WTC11 (cell line): Measurements from ENCODE around the gene MCM5. TPM values are rescaled to one million over a fixed set of nuclear protein-coding genes. Genes with fewer than 3 reads are reported as not detected.

Experiments used
- ATAC-seq: fragments of 200-7000 bp; cut with Tn5 transposase; 2 replicates; pipeline ENCODE4 v1.10.0; 2021; ENCODE audit warnings: mild to moderate bottlenecking, moderate library complexity
- CTCF ChIA-PET: fragments of 300-600 bp; sonication (Branson Sonifier 250); formaldehyde crosslinking; loops from one replicate; lab custom pipeline; 2021; ENCODE audit warnings: antibody characterized with exemption; lab: Charles Lee
- POLR2A ChIA-PET: fragments of 350-600 bp; sonication (Branson Sonifier 250); formaldehyde crosslinking; loops from one replicate; lab custom pipeline; 2021; ENCODE audit warnings: antibody characterized with exemption; lab: Charles Lee
- DNase-seq: peaks from one replicate; pipeline ENCODE4 v3.0.0; 2021; ENCODE audit warnings: low spot score
- H3K27ac Mint-ChIP-seq: 2 replicates; pipeline ENCODE4 v1.8.0; 2021; ENCODE audit warnings: mixed read lengths
- H3K27me3 Mint-ChIP-seq: 2 replicates; pipeline ENCODE4 v1.8.0; 2021; ENCODE audit warnings: low read depth, mild to moderate bottlenecking, moderate library complexity, mixed read lengths
- H3K36me3 Mint-ChIP-seq: 2 replicates; pipeline ENCODE4 v1.8.0; 2021; ENCODE audit warnings: mixed read lengths
- H3K4me1 Mint-ChIP-seq: 2 replicates; pipeline ENCODE4 v1.8.0; 2022; ENCODE audit warnings: mixed read lengths
- H3K4me3 Mint-ChIP-seq: 2 replicates; pipeline ENCODE4 v1.8.0; 2021; ENCODE audit warnings: mild to moderate bottlenecking, moderate library complexity, mixed read lengths
- H3K9me3 Mint-ChIP-seq: 2 replicates; pipeline ENCODE4 v1.8.0; 2021; ENCODE audit warnings: mixed read lengths
- EMX1 ChIP-seq: fragments of 250-450 bp; sonication (Bioruptor Pico); IDR thresholded peaks from 2 replicates; pipeline ENCODE4 v1.8.0; 2021; ENCODE audit warnings: mild to moderate bottlenecking
- JUN ChIP-seq: sonication (generic); formaldehyde crosslinking; IDR thresholded peaks from 2 replicates; pipeline ENCODE4 v1.8.0; 2023; ENCODE audit warnings: mild to moderate bottlenecking, missing genetic modification reagents
- KAT7 ChIP-seq: sonication (generic); formaldehyde crosslinking; IDR thresholded peaks from 2 replicates; pipeline ENCODE4 v1.8.1; 2023; ENCODE audit warnings: missing genetic modification reagents, mild to moderate bottlenecking, borderline replicate concordance
- NFATC4 ChIP-seq: fragments of 250-450 bp; sonication (Bioruptor Pico); IDR thresholded peaks from 2 replicates; pipeline ENCODE4 v1.9.0; 2021; ENCODE audit warnings: mild to moderate bottlenecking
- NFE2L1 ChIP-seq: sonication (generic); formaldehyde crosslinking; IDR thresholded peaks from 2 replicates; pipeline ENCODE4 v1.8.1; 2023; ENCODE audit warnings: missing genetic modification reagents
- NR3C1 ChIP-seq: sonication (generic); formaldehyde crosslinking; conservative IDR thresholded peaks from 2 replicates; pipeline ENCODE4 v1.8.1; 2023; ENCODE audit warnings: low read depth, mild to moderate bottlenecking, missing genetic modification reagents
- TP53 ChIP-seq: sonication (generic); formaldehyde crosslinking; IDR thresholded peaks from 2 replicates; pipeline ENCODE4 v1.8.1; 2023; ENCODE audit warnings: mild to moderate bottlenecking, missing genetic modification reagents
- ZNF396 ChIP-seq: fragments of 250-450 bp; sonication (Bioruptor Pico); IDR thresholded peaks from 2 replicates; pipeline ENCODE4 v1.8.0; 2021; ENCODE audit warnings: mild to moderate bottlenecking, moderate library complexity, borderline replicate concordance
- ZNF416 ChIP-seq: fragments of 250-450 bp; sonication (Bioruptor Pico); IDR thresholded peaks from 2 replicates; pipeline ENCODE4 v1.9.0; 2021; ENCODE audit warnings: mild to moderate bottlenecking, inconsistent platforms
- total RNA-seq: library from RNA; stranded (reverse); gene quantifications from 3 replicates; pipeline ENCODE4 v1.2.3, GENCODE V29; 2021
- TF ChIP-seq, protein P1 (sequence below): sonication (generic); formaldehyde crosslinking; IDR thresholded peaks from 2 replicates; pipeline ENCODE4 v1.8.1; 2023; ENCODE audit warnings: mild to moderate bottlenecking, missing genetic modification reagents, moderate library complexity
- TF ChIP-seq, protein P2 (sequence below): sonication (generic); formaldehyde crosslinking; IDR thresholded peaks from 2 replicates; pipeline ENCODE4 v1.8.1; 2022; ENCODE audit warnings: low read depth, missing genetic modification reagents, borderline replicate concordance
- TF ChIP-seq, protein P3 (sequence below): sonication (generic); formaldehyde crosslinking; conservative IDR thresholded peaks from 2 replicates; pipeline ENCODE4 v1.8.1; 2023; ENCODE audit warnings: mild to moderate bottlenecking, low read depth, missing genetic modification reagents, moderate library complexity
- TF ChIP-seq, protein P4 (sequence below): sonication (generic); formaldehyde crosslinking; conservative IDR thresholded peaks from 2 replicates; pipeline ENCODE4 v1.8.1; 2022; ENCODE audit warnings: mild to moderate bottlenecking, missing genetic modification reagents
- TF ChIP-seq, protein P5 (sequence below): sonication (generic); formaldehyde crosslinking; IDR thresholded peaks from 2 replicates; pipeline ENCODE4 v1.8.0; 2022; ENCODE audit warnings: mild to moderate bottlenecking, missing genetic modification reagents
- TF ChIP-seq, protein P6 (sequence below): sonication (generic); formaldehyde crosslinking; IDR thresholded peaks from 2 replicates; pipeline ENCODE4 v1.8.1; 2023; ENCODE audit warnings: mild to moderate bottlenecking, missing genetic modification reagents, moderate library complexity
- TF ChIP-seq, protein P7 (sequence below): sonication (generic); formaldehyde crosslinking; IDR thresholded peaks from 2 replicates; pipeline ENCODE4 v1.8.1; 2022; ENCODE audit warnings: low read depth, mild to moderate bottlenecking, moderate library complexity, missing genetic modification reagents, borderline replicate concordance
- TF ChIP-seq, protein P8 (sequence below): sonication (generic); formaldehyde crosslinking; IDR thresholded peaks from 2 replicates; pipeline ENCODE4 v1.8.0; 2022; ENCODE audit warnings: mild to moderate bottlenecking, missing genetic modification reagents

The MCM5 gene
- total RNA-seq, 1 experiment from 2014 or later: 261 TPM

DNA sequence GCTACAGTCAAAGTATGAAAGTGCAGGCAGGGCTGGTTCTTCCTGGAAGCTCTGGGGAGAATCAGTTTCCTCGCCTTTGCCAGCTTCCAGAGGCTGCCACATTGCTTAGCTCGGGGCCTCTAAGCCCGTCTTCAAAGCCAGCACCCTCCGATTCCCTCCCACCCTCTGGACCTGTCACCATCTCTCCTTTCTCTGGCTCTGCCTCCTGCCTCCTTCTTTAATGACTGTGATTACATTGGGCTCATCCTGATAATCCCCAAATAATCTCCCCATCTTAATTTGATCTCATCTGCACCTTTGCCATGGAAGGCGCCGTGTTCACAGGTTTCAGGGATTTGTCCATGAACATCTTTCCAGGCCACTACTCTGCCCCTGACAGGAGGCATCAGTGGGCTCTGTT, 42.5 kb downstream of the MCM5 start:
- ATAC-seq (no peak), DNase-seq (no peak)
- peaks cover 24% of the 10 kb centered on the region for H3K36me3 Mint-ChIP-seq
- peaks cover 2% of the 10 kb centered on the region; the same call in 1 of the 2 replicates for H3K27me3 Mint-ChIP-seq
- TF ChIP-seq, protein P1, sequence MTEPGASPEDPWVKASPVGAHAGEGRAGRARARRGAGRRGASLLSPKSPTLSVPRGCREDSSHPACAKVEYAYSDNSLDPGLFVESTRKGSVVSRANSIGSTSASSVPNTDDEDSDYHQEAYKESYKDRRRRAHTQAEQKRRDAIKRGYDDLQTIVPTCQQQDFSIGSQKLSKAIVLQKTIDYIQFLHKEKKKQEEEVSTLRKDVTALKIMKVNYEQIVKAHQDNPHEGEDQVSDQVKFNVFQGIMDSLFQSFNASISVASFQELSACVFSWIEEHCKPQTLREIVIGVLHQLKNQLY (CRISPR knock-in tag): no peak
- TF ChIP-seq JUN: no peak
- TF ChIP-seq, protein P2, sequence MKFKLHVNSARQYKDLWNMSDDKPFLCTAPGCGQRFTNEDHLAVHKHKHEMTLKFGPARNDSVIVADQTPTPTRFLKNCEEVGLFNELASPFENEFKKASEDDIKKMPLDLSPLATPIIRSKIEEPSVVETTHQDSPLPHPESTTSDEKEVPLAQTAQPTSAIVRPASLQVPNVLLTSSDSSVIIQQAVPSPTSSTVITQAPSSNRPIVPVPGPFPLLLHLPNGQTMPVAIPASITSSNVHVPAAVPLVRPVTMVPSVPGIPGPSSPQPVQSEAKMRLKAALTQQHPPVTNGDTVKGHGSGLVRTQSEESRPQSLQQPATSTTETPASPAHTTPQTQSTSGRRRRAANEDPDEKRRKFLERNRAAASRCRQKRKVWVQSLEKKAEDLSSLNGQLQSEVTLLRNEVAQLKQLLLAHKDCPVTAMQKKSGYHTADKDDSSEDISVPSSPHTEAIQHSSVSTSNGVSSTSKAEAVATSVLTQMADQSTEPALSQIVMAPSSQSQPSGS: no peak
- no peak for TF ChIP-seq TP53
- TF ChIP-seq, protein P3, sequence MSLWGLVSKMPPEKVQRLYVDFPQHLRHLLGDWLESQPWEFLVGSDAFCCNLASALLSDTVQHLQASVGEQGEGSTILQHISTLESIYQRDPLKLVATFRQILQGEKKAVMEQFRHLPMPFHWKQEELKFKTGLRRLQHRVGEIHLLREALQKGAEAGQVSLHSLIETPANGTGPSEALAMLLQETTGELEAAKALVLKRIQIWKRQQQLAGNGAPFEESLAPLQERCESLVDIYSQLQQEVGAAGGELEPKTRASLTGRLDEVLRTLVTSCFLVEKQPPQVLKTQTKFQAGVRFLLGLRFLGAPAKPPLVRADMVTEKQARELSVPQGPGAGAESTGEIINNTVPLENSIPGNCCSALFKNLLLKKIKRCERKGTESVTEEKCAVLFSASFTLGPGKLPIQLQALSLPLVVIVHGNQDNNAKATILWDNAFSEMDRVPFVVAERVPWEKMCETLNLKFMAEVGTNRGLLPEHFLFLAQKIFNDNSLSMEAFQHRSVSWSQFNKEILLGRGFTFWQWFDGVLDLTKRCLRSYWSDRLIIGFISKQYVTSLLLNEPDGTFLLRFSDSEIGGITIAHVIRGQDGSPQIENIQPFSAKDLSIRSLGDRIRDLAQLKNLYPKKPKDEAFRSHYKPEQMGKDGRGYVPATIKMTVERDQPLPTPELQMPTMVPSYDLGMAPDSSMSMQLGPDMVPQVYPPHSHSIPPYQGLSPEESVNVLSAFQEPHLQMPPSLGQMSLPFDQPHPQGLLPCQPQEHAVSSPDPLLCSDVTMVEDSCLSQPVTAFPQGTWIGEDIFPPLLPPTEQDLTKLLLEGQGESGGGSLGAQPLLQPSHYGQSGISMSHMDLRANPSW (CRISPR knock-in tag): no peak
- no peak for TF ChIP-seq ZNF396 (CRISPR knock-in tag)
- TF ChIP-seq, protein P4, sequence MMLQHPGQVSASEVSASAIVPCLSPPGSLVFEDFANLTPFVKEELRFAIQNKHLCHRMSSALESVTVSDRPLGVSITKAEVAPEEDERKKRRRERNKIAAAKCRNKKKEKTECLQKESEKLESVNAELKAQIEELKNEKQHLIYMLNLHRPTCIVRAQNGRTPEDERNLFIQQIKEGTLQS: no peak
- TF ChIP-seq, protein P5, sequence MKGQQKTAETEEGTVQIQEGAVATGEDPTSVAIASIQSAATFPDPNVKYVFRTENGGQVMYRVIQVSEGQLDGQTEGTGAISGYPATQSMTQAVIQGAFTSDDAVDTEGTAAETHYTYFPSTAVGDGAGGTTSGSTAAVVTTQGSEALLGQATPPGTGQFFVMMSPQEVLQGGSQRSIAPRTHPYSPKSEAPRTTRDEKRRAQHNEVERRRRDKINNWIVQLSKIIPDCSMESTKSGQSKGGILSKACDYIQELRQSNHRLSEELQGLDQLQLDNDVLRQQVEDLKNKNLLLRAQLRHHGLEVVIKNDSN (CRISPR knock-in tag): no peak
- TF ChIP-seq NR3C1 (CRISPR knock-in tag): no peak
- no peak for TF ChIP-seq NFATC4
- TF ChIP-seq ZNF416: no peak
- TF ChIP-seq, protein P6, sequence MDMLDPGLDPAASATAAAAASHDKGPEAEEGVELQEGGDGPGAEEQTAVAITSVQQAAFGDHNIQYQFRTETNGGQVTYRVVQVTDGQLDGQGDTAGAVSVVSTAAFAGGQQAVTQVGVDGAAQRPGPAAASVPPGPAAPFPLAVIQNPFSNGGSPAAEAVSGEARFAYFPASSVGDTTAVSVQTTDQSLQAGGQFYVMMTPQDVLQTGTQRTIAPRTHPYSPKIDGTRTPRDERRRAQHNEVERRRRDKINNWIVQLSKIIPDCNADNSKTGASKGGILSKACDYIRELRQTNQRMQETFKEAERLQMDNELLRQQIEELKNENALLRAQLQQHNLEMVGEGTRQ (CRISPR knock-in tag): no peak
- TF ChIP-seq, protein P7, sequence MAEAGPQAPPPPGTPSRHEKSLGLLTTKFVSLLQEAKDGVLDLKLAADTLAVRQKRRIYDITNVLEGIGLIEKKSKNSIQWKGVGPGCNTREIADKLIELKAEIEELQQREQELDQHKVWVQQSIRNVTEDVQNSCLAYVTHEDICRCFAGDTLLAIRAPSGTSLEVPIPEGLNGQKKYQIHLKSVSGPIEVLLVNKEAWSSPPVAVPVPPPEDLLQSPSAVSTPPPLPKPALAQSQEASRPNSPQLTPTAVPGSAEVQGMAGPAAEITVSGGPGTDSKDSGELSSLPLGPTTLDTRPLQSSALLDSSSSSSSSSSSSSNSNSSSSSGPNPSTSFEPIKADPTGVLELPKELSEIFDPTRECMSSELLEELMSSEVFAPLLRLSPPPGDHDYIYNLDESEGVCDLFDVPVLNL (CRISPR knock-in tag): no peak
- no peak for TF ChIP-seq KAT7 (CRISPR knock-in tag)
- TF ChIP-seq, protein P8, sequence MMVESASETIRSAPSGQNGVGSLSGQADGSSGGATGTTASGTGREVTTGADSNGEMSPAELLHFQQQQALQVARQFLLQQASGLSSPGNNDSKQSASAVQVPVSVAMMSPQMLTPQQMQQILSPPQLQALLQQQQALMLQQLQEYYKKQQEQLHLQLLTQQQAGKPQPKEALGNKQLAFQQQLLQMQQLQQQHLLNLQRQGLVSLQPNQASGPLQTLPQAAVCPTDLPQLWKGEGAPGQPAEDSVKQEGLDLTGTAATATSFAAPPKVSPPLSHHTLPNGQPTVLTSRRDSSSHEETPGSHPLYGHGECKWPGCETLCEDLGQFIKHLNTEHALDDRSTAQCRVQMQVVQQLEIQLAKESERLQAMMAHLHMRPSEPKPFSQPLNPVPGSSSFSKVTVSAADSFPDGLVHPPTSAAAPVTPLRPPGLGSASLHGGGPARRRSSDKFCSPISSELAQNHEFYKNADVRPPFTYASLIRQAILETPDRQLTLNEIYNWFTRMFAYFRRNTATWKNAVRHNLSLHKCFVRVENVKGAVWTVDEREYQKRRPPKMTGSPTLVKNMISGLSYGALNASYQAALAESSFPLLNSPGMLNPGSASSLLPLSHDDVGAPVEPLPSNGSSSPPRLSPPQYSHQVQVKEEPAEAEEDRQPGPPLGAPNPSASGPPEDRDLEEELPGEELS (CRISPR knock-in tag): no peak
- no peak for TF ChIP-seq NFE2L1 (CRISPR knock-in tag)
- TF ChIP-seq EMX1: no peak
- no peak overlapping the region for H3K27ac Mint-ChIP-seq
- ChIA-PET CTCF (interaction anchor here (1.2 kb wide), 1 partner anchor 74 kb away, joined by 3 read pairs; no protein-coding TSS in a partner anchor), POLR2A (no interaction called here)
- H3K4me3 Mint-ChIP-seq: no peak overlapping the region
- peaks cover 14% of the 10 kb centered on the region for H3K4me1 Mint-ChIP-seq
- peaks cover 7% of the 10 kb centered on the region; the same call in 1 of the 2 replicates for H3K9me3 Mint-ChIP-seq
